DMS 273 treated with DMSO at 0.1 percent for 48 hours (cell line): ENCODE data around the gene MYO1B.

Experiments
- DNase-seq: peaks from one replicate; lab custom pipeline; 2025; lab: John Stamatoyannopoulos, UW

MYO1B gene

GRCh38 chr2:191322828-191323506 is 77.8 kb downstream of the MYO1B start:
- no peak for DNase-seq

- no peak for DNase-seq
Observed at GRCh38 chr2:191325651-191326365, 80.6 kb downstream of the MYO1B start.

GRCh38 chr2:191327484-191327883 is 82.3 kb downstream of the MYO1B start:
- DNase-seq = no peak

GRCh38 chr2:191328150-191328809 is 83.1 kb downstream of the MYO1B start:
- no peak for DNase-seq

- no peak for DNase-seq
Observed at GRCh38 chr2:191329841-191330240, 84.6 kb downstream of the MYO1B start.

- no peak for DNase-seq
Observed at GRCh38 chr2:191333911-191334357, 88.7 kb downstream of the MYO1B start.

- DNase-seq = no peak
Observed at GRCh38 chr2:191335875-191336464, 90.8 kb downstream of the MYO1B start.

- DNase-seq = no peak
Observed at GRCh38 chr2:191341436-191341835, 96.2 kb downstream of the MYO1B start.

GRCh38 chr2:191343796-191344338 is 98.7 kb downstream of the MYO1B start:
- no peak for DNase-seq

GRCh38 chr2:191345788-191346187 is 100.6 kb downstream of the MYO1B start:
- no peak for DNase-seq

GRCh38 chr2:191347154-191347553 is 102.0 kb downstream of the MYO1B start:
- DNase-seq = no peak

GRCh38 chr2:191347881-191348280 is 102.7 kb downstream of the MYO1B start:
- DNase-seq = no peak

GRCh38 chr2:191349990-191350389 is 104.8 kb downstream of the MYO1B start:
- DNase-seq = no peak

GRCh38 chr2:191350826-191351225 is 105.6 kb downstream of the MYO1B start:
- DNase-seq = no peak

GRCh38 chr2:191351298-191351697 is 106.1 kb downstream of the MYO1B start:
- DNase-seq = no peak

- no peak for DNase-seq
Observed at GRCh38 chr2:191351921-191352320, 106.7 kb downstream of the MYO1B start.

GRCh38 chr2:191352536-191352935 is 107.3 kb downstream of the MYO1B start:
- DNase-seq = no peak

GRCh38 chr2:191355170-191355758 is 110.1 kb downstream of the MYO1B start:
- DNase-seq = no peak

GRCh38 chr2:191357678-191358077 is 112.5 kb downstream of the MYO1B start:
- no peak for DNase-seq

GRCh38 chr2:191358325-191359025 is 113.3 kb downstream of the MYO1B start:
- no peak for DNase-seq

- DNase-seq = no peak
Observed at GRCh38 chr2:191359133-191359532, 113.9 kb downstream of the MYO1B start.
